Measurements from ENCODE around the gene NRXN3.

NRXN3 gene

DNA sequence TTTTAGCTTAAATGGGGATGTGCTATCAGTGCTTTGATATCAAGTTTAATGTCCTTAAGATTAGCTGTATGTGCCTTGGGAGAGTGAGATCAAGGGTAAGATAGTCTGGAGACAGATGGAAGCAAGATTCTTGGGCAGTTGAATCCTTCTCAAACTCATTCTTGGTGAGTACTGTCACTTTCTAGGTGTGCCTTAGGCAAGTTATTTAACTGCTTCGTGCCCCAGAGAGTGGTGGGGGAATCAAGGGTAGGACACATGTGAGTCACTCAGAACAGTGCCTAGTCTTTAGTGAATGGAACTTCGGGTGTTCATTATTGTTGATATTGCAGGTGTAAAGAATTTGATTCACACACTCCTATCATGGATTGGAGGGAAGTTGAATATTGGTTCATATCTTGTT, 1237.4 kb downstream of the NRXN3 start:
- DNase-seq = no peak

DNA sequence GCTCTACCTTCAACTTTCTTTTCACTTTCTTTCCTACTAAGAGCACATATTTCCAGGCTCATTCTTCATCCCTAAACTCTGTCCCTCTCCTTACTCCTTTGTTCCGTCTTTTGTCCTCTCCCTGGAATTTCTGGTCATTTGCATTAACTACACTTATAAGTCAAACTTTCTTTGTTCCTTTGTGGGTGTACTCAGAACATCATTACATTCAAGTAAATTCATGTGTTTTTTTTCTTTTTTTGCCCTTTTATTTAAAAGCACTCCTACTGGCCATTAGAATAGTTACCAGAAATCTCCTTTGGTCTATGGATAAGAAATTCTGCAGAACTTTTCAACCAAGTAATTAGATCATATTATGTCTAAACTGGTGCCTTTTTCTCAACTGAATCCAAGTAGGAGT, 1238.5 kb downstream of the NRXN3 start:
- DNase-seq = no peak

DNA sequence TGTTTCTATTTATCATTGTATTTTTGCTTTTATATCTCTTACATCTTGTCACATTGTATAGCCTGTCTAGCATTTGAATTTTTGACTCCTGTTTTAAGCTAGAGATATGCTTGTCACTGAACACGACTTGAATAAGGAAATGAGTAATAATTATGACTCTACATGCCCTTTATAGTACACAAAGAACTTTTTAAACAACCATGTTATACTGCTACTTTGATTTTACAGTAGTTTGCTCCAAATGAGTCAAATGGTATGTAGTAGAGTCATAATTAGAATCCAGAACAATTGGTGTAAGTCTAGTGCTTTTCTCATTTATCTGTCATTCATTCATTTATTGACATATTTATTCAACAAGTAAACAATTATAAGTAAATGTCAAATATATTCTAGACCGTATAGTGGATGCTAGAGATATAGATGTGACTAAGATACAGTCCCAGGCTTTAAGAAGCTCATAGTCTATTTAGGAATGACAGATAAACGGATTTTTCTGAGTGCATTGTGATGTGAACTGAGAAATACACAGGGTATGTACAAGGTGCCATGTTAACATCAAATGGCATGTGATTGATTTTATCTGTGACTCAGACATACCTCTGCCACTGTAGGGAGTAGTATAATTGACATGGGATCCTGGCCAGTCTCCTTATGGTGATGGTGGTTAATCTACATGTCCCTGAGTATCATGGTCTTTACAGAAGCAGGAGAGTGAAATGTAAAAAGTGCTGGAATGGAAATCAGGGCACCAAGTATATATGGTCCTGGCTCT, 1241.4 kb downstream of the NRXN3 start:
- no peak for DNase-seq

DNA sequence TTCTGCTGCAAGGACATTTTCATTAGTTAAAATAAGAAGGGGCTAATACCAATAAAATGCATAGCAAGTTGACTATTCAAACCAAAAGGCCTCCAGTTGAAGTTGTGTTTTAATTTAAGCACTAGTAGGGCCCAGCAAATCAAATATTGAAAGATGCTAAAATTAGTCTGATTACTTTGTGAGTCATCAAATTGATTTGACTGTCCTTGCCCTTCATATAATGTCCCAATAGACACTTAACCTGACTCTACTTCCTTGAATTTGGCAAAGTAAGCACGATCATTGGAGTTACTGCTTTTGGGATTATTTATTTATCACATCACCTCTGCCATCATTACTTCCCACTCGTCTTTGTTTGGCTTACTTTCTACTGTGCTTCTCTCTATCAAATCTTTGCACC, 1242.6 kb downstream of the NRXN3 start:
- no peak for DNase-seq

DNA sequence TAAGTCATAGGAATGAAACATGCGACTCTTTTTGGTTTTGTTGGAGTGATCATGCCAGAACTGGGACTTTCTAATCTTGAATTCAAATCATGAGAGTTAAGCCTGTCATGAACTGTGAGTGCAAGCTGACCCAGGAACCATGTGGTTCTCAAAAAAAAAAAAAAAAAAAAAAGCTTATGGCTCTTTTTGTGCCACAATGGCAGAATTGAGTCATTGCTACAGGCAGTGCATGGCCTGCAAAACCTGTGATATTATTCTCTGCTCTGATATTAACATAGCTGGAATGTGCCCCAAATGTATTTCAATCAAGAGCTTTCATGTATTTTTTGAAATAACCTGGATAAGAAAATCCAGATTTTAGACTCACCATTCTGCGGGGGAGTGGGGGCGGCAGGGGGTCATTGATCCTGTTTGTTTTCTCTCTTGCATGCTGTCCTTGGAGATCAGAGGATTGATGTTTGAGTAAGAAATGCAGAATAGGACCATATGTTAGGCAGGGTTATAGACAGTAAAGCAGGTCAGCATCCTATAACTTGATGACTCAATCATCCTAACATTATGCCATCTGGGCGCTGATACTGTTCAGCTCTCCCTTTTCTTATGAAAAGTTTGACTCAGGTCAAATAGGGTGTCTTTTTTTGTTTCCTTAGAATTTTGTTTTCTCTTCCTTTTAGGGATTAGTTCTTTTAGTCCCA, 1243.7 kb downstream of the NRXN3 start:
- DNase-seq = no peak

DNA sequence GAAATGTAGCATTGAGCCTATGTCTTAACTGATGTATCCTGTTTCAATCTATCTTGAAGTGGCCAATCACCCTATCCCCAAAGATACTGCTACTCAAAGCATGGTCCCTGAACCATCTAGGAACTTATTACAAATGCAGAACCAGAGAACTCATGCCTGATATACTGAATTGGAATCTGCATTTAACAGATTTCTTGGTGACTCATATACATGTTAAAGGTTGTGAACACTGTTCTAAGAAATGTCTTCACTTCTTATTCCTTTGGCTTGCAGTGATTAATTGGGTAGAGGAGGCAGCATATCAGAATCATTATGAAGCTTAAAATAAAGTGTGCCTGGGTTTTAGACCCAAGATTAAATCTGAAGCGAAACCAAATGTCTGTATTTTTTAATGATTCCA, 1245.6 kb downstream of the NRXN3 start:
- DNase-seq = no peak

DNA sequence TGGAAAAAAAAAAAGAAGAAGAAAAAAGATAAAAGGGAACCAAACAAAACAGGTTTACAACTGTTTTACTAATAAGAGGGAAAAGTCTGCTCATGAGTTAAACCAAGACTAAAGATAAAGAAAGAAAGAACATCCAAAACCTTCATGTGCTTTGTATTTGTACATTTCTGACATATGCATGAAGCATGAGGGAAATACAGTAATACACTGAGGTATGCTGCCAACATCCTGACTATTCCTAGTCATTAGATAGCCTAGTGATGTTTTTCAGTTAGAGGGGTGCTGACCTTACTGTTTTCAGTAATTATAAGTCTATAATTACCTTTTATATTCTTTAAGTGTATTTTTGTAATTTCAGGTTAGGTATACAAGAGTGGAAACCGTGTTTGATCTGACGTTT, 1247.8 kb downstream of the NRXN3 start:
- no peak for DNase-seq

DNA sequence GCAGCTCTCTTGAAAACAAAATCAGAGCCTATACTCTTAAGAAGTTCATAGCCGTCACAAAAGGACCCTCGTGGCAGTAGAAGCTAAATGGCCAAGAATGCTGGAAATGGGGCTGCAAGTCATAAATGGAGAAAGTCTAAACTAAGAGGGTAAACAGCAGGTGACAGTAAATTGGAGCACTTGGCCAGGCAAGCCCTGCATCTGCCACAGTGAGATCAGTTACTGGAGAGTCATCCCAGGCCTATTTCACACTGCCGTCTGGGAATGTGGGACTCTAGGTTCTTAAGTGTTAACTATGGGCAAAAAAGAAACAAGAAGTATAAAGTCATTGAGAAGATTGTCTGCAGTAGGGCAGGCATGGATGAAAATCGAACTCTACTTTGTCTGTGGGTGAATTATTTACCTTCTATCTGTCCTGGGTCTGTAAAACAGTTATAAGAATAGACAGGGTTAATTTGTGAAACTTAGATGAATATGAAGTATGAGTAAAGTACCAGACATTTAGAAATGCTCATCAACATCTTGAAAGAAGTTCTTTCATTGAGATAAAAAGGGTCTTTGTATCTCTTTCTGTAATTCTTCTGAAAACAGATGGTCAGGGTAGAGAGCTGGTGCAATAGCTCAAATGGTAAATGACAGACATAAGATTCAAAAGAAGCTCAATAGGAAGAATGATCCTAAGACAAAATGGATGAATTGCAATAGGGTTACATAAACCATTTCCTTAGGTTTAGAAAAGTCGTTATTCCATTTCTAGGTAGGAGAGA, 1248.7 kb downstream of the NRXN3 start:
- DNase-seq = no peak

DNA sequence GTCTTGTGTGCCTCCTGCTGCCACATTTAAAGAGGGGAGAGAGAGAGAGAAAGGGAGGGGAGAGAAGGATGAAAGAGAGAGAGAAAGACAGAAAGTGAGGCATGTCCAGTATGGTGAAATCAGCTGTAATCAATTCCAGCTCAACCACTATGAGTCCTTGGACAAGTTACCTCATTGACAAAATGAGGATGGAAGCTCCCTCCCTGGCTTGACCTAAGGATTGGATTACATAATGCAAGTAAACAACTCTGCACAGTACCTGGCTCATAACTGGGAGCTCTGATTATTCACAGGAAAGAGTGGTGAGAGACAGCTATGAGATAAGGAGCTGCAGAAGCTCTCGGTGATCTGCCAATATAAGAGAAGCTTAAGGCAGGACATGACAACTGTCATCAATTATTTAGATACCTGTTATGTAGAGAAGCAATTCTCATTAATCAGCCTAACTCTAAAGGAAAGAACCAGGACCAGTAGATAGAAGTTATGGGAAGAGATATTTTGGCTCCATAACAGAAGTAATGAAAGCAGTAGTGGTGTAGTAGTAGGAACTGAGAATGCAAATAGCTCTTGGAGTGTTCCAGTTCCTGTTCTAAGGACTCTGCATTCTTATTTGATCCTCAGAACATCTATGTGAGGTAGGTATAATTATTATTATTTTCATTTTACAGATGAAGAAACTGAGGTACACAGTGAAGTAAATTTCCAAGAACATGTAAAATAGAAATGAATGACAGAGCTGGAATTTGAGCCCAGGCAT, 1249.6 kb downstream of the NRXN3 start:
- DNase-seq = no peak

DNA sequence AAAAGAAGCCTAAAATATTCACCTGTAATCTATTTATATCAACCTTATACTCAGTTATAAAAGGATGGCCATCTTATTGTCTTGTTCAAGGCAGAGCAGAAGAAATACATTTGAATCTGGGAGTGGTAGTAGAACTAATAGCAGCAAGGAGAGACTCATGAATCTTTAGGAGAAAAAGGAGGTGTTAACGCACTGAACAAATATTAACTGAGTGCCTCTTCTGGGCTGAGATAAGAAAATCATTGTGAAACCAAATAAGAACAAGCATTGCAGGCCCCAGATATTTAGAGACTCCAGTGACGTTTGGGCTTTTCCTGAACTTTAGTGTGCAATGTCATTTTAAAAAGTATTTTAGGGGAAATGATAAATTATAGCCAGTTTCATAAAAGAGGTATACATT, 1250.6 kb downstream of the NRXN3 start:
- DNase-seq = no peak

DNA sequence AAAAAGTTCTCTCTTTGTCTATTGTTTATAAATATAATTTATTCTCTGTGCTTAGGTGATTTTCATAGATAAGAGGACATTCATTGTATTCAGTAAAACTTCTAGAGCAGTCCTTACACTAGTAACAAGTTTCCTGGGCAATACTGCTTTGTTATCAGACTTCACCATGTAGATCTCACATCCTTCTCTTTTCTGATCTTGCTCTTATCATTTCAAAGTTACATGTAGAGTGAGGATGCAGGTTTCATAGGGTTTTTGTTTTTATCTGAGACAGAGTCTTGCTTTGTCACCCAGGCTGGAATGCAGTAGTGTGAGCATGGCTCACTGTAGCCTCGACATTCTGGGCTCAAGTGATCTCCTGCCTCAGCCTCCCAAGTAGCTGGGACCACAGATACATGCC, 1251.6 kb downstream of the NRXN3 start:
- no peak for DNase-seq

DNA sequence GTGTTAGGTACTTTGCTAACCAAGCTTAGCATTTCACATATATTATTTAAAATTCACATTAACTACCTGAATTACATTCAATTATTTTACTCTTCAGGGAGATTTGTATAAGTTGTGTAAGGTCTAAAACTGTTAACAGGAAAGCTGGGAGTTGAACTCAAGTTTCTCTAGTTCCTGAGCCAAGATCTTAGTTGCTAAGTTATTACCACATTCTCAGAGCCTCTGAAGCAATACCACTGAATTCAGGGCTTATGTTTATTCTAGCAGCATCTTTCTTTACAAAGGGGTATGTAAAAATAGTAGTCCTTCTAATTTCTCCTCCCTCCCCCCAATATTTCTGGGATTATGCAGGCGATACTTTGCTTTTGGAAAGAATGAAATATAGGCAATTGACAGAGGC, 1254.3 kb downstream of the NRXN3 start:
- DNase-seq = no peak

DNA sequence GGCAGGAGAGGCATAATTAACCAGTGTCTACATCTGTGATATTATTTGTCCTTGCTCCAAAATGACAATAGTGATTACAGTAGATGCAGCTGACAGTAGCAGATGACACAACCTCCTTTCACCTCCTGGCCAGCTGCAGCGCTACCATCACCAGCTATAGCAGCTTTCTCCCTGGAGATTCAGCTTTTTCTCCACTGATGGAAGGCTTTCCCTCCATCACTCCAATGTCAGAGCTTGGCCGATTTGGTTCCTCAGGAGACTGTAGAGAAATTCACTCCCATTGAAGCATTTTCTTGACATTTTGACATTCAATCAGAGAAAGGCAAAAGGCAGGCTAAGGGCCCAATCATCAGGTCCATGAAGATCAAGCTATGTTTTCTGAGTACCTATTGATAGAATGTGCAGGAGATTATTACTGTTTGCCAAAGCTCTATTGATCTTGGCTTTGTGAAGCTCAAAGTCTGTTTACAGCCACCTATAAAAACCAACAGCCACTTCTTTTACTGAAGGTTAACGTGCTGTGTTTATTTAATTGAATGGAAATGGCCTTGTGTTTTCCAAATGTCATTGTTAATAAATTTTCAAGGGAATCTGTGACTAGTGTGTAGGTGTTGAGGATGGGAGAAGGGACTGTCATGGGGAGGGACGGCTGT, 1256.1 kb downstream of the NRXN3 start:
- no peak for DNase-seq

DNA sequence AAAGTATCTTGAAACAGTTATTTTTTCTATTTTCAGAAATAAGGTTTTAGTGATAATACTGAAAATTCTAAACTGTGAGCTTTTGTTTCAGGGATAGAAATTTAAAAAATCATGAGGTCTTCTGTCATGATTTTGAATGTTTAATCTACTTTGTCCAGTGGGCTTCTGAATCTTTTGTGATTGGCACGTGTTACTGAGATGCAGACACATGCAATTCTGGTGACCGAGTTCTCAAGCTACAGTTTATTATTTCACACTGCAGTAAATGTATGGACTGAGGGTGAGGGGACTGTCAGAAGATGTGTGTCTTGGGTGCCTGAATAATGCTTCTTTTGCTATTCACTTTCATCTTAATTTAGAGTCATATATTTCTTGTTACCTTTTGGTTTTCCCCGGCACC, 1262.5 kb downstream of the NRXN3 start:
- no peak for DNase-seq

DNA sequence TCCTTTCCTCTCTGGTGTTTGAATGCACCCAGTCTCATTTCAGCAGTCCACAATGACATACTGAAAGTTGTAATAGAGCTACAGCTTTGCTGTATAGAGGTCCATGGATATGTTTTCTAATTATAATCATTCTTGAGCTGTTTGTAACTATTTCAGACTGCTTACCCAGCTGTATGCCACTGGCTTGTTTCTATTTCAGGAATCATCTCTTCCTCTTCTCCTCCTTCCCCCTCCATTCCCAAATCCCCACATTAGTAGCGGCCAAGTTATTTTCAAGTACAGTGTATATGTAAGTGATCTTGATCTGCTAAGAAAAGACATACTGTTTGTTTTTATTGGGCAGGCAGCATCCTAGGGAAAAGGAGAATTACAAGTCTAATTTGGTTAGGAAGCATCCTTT, 1266.2 kb downstream of the NRXN3 start:
- no peak for DNase-seq

DNA sequence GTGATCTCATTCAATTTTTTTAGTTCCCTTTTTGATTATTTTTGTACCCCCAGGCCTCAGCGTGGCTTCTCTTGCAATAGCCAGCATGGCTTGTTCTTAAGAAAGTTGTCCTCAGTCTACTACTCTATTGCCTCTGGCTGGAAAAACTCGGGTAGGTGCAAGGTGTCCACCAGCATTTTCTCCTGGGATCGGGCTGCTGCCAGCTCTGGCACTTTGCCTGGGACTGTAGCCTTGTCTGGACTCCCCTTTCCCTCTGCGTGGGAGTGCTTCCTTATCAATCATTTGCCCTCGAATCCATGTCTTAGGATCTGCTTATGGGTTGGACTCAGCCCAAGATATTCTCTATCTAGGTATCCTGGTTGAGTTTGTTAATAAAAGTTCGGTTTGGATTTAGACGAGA, 1267.8 kb downstream of the NRXN3 start:
- no peak for DNase-seq

DNA sequence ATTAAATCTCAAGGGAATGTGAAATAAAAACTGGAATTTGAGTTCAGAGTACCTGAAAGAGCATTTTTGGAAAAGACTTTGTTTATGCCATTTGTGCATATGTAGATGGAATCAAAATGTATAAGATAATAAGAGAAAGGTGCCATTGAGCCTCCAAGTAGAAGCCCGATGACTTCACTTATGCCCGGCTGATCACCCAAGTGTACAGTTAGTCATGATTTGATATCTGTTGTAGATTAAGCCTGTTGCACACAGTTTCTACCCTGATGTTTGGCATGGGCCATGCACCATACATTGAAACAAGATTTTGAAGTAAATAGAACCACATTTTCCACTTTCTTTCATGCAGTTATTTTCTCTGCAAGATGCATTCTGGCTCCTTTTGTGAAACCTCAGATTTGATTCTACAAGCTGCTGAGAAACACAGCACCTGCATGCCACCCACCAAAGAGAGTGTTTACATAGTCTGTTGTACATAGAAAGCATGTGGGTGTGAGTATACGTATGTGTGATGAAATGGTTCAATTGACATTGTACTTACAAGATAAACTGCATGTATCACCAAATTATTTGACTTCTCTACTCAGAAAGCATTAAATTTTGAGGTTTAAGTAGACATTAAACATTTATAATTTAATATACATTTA, 1268.6 kb downstream of the NRXN3 start:
- DNase-seq = no peak

DNA sequence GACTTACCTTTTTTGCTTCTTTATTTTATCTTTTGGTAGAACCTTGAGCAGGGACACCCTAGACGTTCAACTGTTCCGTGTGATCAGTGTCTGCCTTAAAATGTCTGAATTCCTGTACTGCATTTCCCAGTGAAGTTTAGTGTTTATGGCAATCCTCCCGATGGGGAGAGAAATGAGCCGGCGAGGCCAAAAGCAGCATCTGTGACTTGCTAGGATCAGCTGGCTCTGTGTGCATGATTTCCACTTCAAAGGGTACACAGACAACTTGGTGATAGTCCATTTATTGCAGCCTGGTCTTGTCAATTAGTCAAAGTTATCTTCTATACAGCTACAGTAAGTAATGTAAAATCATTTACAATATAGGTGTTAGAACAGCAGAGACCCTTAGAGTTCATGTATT, 1272.6 kb downstream of the NRXN3 start:
- DNase-seq = no peak

DNA sequence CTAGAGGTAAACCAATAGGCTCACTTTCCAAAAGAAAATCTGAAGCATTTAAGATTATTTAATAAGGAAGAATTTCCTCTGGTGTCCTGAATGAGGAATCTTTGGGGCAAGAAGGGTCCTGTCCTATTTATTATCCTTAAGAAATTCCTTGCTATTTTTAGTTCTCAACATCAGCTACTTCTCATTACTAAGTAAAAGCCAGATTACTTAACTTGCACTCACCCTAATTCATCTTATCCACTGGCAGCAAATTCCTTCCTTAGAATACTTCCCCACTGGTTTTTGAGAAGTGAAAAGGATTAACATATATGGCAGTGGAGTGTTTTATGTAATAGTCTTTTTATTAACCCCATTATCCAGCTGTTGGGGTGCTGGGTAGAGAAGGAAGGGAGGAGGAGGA, 1273.4 kb downstream of the NRXN3 start:
- no peak for DNase-seq

DNA sequence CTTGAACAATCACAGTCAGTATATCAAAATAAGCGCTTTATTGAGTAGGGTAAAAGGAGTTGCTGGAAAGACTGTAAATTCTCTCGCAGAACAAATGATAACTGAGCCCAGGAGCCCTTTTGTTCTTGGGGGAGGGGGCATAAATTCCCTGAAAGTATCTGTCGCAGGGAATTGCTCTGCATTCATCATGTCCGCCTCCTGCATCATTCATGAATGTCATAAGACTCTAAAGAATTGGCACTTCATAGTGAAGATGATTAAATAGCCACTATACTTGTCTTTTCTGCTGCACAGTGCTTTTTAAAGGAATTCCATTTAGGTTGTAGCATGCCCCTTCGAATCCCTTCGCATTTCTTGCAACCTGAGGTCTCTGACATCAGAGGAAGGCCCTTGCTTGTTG, 1278.8 kb downstream of the NRXN3 start:
- no peak for DNase-seq

DNA sequence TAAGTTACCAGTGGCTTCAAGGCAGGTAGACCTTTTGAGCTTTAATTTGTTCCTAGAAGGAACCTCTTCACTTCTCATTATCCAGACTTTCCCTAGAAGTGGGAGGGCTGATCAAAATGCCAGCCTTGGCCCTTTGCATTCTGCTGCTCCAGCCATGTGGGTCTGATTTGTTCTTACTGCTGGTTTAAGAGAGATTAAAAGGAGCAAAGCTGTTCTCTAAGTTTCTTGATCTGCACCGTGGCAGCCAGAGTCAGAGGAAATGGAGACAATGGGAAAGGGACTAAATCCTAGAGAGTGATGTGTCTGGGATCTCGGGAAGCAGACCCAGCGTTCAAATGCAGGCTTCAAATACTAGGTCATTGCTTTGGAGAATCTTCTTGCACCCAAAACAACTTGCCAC, 1281.4 kb downstream of the NRXN3 start:
- DNase-seq = no peak

DNA sequence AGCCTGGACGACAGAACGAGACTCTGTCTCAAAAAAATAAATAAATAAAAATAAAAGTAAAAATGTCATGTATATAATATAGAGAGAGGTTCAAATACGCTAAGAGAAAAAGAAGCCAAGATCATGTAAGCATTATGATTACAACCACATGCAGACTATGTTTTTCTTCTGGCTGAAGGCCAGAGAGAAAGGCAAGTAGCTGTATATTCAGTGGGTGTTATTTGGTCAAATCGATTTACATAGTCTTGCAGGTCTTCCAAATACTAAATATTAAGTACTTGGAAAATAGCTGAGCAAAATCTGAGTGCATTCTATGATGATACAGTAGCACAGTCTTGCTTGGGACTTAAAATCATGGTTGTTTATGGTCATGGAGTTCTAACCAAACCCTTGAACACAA, 1283.1 kb downstream of the NRXN3 start:
- DNase-seq = no peak
